ENCODE results near the gene TMOD2. TPM values are rescaled to one million over a fixed set of nuclear protein-coding genes. Genes with fewer than 3 reads are reported as not detected.
A peak's percentile ranks its signal among the peaks of the same experiment; 100 is the strongest.

The TMOD2 gene
- 13.7 TPM for total RNA-seq (ENCODE audit: insufficient read depth, low replicate concordance)

DNA sequence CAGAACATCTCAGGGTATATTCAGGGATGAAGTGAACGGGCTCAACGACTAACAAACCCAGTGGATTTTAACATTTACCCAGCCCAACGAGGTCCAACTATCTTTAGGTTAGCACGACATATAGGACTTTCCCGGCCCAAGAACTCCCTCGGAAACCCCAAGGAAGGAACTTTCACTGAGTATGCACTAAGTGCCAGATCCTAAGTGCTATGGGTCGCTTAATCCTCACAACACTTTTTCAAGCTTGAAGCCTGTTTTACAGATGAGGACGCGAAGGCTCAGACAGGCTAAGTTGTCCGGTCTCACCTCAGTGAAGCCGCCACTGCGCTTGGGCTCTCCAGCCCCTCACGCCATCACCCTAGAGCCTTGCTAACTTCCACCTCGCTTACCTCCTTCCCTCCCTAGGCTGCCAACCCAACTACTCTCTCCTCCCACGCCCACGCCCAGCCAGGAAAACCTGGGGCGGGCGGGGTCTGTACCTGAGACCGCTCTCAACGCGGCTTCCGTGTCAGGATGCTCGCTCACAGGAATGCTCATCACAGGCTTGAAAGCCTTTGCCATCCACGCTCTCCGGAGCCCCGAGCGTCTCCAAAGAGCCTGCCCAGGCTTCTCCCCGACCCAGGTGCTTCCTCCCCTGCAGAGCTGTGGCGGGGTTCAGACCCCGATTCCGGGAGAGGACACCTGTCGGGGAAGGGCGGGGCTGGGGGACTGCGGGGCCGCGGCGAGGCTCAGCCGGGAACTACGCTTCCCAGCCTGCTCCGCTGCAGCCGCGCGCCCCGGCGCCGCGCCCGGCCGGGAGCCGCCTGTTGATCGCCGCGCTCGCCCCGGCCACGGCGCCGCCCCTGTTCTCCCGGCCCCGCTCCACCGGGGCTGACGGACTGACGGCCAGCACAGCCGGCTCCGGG, at the start of gene TMOD2:
TMOD2 (plus strand) TSS at position 806 of the 905 bp plus-strand sequence. CDS start 14,845 bp downstream, outside the sequence.
- DNase-seq (ENCODE audit: low spot score) = peak; percentile 46

DNA sequence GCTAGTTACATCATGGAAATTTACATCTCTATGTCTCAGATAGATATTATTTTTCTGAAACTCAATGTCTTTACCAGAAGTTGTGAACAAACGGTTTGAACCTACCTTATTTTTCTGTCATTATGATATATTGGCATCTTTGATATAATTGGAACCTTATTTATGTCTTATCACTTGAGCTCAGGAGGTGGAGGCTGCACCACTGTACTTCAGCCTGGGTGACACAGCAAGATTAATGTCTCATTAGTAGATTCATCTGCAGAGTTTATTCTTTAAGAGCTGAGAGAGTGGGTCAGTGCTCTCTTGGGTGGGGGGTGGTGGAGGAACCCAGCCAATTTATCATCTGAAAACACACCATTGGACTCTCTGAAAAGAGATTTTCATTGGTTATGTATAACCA, 48.7 kb upstream of the TMOD2 start:
- no peak for DNase-seq (ENCODE audit: low spot score)

DNA sequence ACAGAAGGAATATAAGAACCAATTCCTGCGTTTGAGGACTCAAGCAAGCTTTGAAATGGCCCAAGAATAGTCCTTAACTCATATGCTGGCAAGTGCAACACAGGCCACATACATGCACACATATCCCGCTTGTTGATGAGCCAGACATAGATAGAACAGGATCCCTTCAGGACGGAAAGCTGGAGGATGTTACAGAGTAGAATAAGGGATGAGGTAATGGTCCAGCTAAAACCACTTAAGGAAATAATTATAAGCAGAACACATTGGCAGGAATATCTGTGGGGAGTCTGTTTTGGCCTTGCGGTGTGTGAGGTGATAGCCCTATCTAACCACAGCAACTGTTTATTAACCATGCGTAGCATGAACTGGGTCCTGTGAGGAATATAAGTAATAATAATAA, 45.1 kb upstream of the TMOD2 start:
- DNase-seq (ENCODE audit: low spot score) = peak; percentile 80

GRCh38 chr15:51706926-51707608, 44.3 kb upstream of the TMOD2 start:
- DNase-seq (ENCODE audit: low spot score) = no peak

- peak; percentile 94 for DNase-seq (ENCODE audit: low spot score)
These were observed 43.4 kb upstream of the TMOD2 start for GRCh38 chr15:51708013-51708412.

- no peak for DNase-seq (ENCODE audit: low spot score)
These were observed 42.4 kb upstream of the TMOD2 start for GRCh38 chr15:51709031-51709430.

- DNase-seq (ENCODE audit: low spot score) = no peak
These were observed 37.2 kb upstream of the TMOD2 start for GRCh38 chr15:51714162-51714561.

- no peak for DNase-seq (ENCODE audit: low spot score)
These were observed 36.5 kb upstream of the TMOD2 start for GRCh38 chr15:51714911-51715310.

DNA sequence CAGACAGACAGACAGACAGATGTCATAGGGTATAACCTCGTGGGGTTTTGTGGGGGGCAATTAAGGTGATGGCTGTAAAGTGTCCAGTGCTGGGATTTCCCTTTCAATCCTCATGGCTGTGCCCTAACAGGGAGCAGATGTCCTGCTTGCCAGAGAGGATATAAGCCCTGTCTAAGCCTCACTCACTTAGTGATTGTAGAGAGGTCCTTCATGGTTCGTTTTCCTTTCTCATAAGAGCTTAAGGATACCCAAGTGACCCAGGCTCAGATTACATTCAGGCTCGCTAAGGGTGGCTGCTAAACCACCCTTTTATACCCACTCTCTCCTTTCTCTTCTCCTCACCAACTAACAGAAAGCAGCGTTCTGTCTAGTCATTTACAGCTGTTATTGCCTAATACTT, 33.2 kb upstream of the TMOD2 start:
- no peak for DNase-seq (ENCODE audit: low spot score)

GRCh38 chr15:51718746-51719145, 32.7 kb upstream of the TMOD2 start:
- DNase-seq (ENCODE audit: low spot score) = no peak

- DNase-seq (ENCODE audit: low spot score) = no peak
These were observed 31.0 kb upstream of the TMOD2 start for GRCh38 chr15:51720201-51720995.

DNA sequence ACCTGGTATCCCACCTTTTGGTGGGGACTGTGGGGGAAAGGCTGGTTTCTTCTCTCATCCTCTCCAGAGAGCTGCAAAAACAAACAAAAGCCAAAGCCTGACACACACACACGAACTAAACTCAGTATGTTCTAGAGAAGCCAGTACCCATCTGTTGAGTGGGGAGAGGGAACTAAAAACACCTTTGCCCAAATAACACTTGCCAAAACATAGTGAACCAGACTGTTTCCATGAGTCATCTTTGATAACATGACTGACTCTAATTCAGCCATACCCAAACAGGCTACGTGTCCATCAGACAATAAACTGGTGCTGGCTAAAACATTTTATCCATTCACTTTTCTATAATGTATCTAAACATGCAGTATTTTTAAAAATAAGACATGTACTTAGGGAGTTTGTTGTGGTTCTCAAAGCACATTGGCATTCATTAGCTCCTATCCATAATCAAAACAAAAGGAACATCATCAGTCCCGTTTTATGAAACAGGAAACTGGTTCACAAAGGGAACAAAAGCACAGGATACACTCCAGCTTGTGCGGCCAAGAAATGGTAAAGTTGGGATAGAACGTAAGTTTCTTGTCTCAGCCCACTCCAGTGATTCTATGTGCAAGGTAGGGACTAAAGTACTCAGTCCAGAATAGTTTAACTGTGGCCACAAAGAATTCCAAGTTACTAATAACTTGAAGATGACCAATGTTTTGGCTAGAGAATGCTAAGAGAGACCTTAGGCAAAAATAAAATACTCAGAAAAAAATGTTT, 30.0 kb upstream of the TMOD2 start:
- no peak for DNase-seq (ENCODE audit: low spot score)

DNA sequence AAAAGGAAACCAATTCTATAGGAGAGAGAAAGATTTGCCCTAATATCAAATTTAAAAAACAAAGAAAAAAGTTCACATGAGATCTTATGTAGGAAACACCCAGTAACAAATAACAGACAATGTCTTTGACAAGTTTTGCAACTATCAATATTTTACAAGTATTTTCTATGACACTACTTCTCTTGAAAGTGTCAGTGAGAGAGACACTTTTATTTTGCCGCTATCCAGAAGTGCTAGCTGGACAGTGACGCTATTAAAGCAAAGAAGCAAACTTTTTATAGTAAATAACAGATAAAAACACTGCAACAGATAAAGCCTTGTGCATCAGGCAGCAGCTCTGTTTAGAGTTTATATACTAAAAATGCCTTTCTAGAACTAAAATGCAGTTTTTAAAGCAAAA, 27.2 kb upstream of the TMOD2 start:
- no peak for DNase-seq (ENCODE audit: low spot score)

DNA sequence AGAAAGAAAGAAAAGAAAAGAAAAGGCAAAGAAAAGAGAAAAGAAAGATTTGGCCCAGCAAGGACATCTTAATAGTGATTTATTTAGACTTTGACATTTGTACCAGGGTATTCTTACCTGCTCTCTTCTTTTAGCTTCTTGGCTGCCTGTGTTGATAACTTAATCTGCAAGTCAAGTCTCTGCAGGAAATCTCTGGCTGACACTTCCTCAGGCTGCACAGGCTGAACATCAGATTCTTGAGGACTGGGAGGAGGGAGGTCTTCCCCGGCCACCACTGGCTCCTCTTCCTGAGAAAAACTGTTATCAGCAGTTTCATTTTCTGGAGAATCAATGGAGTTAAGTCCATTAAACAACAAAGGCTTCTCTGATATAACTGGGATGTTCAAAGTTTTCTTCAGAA, 26.7 kb upstream of the TMOD2 start:
- peak; percentile 69 for DNase-seq (ENCODE audit: low spot score)

- peak; percentile 99 for DNase-seq (ENCODE audit: low spot score)
These were observed 24.9 kb upstream of the TMOD2 start for GRCh38 chr15:51726302-51727073.

DNA sequence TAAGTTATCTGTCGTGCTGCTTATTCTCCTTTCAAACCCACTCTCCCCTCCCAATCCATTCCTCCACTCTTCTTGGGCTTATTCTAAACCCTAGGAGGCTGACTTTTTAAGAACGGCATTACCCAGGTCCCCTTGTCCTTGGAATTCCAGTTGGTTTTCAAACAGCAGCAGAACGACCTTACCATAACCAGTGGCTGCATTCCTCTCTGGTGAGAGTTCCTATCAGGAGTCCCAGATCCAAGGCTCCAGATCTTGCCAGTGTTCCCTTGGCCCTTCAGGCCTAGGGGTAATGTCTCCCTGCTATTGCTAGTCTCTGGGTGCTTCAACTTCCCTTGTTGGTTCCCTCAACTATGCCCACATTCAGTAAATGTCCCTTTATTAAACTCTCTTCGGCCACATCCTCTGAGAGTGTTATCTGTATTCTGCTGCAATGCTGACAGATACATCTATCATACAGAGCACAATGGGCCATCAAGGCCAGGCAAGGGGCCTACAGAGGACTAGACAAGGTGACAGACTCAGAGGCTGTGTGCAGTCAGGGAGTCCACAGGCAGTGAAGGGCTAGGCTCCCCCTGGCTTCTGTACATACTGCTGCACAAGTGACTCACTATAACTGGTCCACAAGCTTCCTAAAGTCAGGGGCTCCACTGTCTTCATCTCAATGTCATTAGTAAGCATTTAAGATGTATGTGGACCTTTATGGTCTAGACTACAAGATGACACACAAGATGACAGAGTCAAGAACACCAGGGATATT, 24.1 kb upstream of the TMOD2 start:
- no peak for DNase-seq (ENCODE audit: low spot score)

GRCh38 chr15:51731549-51732267, 19.7 kb upstream of the TMOD2 start:
- DNase-seq (ENCODE audit: low spot score) = peak; percentile 85

GRCh38 chr15:51732646-51733045, 18.8 kb upstream of the TMOD2 start:
- no peak for DNase-seq (ENCODE audit: low spot score)
